Adrenal gland (tissue), 5 donors: Measurements from ENCODE around the gene OPRM1.

ENCODE experiments used
- CTCF ChIP-seq, 6 experiments: fragments of 450-650 bp in 4 of 6; fragments of 200-600 bp in 2 of 6; sonication (generic) in 1 of 6; IDR thresholded peaks; 1 replicate in 5 of 6; 2 replicates in 1 of 6; pipeline versions ENCODE4 v1.5.1 to v1.8.0; 2016 to 2021; ENCODE audit warnings: antibody characterized with exemption in 6 of 6, mild to moderate bottlenecking in 2 of 6, moderate library complexity in 1 of 6
- POLR2A ChIP-seq, 2 donors: fragments of 450-650 bp; IDR thresholded peaks; one replicate each; pipeline ENCODE4 v1.6.1; 2017; ENCODE audit warnings: antibody characterized with exemption in 2 of 2, mild to moderate bottlenecking in 2 of 2, moderate library complexity in 1 of 2
- donor health status: DM: no; HTN: no; CAD: no.

GRCh38 chr6:154236646-154237301, 197.7 kb downstream of the OPRM1 start:
- TF ChIP-seq CTCF (IDR thresholded peaks at IDR 0.05) = no peak
- no peak for TF ChIP-seq POLR2A (IDR thresholded peaks at IDR 0.05)
